Stimulated activated CD4-positive, alpha-beta T cell treated with anti-CD3 and anti-CD28 coated beads, Interleukin-1b, Interleukin-23, amount 100 ng/mL, for 24 hours (primary cell): ENCODE results near the gene TTC16.
A peak's percentile ranks its signal among the peaks of the same experiment; 100 is the strongest.

ENCODE experiments used
- DNase-seq, 4 experiments: peaks; one replicate each; pipeline ENCODE4 v3.0.0-alpha.2; 2020; ENCODE audit warnings: low read depth in 4 of 4, low spot score in 1 of 4

The TTC16 gene

GRCh38 chr9:127720865-127721227 is 5.0 kb downstream of the TTC16 start:
- no peak for DNase-seq

- DNase-seq: no peak
Observed at GRCh38 chr9:127721391-127721821, 5.5 kb downstream of the TTC16 start.

GRCh38 chr9:127722055-127722745 is 6.3 kb downstream of the TTC16 start:
- no peak for DNase-seq

GRCh38 chr9:127723013-127723412 is 7.1 kb downstream of the TTC16 start:
- DNase-seq: no peak

DNA sequence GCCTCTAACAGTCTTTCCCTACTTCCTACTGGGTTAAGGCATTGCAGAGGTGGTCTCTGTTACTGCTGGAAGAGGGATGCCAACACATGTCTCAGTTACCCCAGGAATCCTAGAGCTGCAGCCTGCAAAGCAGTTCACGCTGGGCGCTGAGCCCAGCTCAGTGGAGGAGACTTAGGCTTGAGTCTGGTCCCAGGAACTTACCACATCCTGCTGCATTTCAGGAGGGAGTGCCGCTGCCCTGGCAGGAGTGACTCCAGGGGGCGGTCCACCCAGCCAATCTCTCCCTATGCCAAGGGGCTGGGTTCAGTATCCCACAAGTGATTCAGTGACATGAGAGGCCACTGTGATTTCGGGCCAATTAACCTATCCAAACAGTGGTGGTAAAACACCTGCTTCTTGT is 7.6 kb downstream of the TTC16 start:
- no peak for DNase-seq

GRCh38 chr9:127724012-127724411 is 8.1 kb downstream of the TTC16 start:
- DNase-seq: no peak

GRCh38 chr9:127726871-127727270 is 11.0 kb downstream of the TTC16 start:
- DNase-seq: no peak

GRCh38 chr9:127728808-127729207 is 12.9 kb downstream of the TTC16 start:
- no peak for DNase-seq

- no peak for DNase-seq
Observed at GRCh38 chr9:127729522-127730256, 13.8 kb downstream of the TTC16 start.

DNA sequence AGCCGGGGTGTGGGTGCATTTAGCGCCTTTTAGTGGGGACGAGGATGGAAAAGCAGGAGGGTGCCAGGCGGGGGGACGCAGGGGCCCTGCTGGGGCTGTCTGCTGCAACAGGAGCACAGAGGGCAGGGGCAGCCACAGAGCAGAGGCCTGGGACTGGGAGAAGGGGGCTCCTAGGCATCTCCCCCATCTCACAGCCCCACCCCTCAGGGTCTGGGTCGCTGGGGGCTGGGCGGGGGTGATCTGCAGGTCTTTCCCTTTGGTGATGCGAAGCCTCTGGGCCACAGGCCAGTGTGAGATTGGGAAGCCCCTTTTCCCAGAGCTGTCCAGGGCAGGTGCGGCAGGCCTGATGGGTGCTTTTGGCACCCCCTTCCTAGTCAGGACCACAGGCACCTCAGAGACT is 14.4 kb downstream of the TTC16 start:
- no peak for DNase-seq

DNA sequence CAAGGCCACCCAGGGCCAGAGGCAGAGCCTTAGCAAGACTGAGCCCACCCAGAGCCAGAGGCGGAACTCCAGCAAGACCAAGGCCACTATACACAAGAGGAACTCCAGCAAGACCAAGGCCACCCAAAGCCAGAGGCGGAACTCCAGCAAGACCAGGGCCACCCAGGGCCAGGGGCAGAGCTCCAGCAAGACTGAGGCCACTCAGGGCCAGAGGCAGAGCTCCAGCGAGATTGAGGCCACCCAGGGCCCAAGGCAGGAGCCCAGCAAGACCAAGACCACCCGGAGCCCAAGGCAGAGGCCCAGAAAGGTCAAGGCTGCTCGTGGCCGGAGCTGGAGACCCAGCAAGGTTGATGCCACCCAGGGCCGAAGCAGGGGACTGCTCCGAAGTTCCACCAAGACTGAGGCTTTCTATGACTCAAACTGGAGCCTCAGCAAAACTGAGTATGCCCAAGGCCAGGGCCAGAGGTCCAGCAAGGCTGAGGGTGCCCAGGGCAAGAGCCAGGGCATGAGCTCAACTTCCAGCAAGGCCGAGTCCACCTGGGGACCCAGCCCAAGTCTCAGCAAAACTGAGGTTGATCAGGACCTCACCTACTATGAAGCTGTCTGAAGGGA is 15.0 kb downstream of the TTC16 start:
- no peak for DNase-seq

DNA sequence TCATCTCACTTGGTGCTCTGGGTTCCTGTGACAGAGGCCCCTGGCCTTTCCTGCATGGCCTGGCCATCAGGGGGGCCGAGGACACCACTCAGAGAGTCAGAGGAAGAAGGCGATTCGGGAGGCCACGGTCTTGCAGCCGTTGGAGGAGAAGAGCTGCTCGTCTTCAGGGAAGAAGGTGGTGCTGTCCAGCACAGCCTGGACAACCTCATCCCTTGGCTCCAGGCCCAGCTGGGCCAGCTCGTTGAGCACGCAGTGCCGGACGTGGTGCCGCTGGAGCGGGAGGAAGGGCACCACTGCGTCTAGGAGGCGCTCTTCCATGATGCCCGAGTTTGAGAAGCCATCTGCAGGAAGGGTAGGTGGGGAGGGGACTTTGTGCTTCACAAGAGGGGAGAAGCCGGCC is 16.1 kb downstream of the TTC16 start:
- no peak for DNase-seq

- no peak for DNase-seq
Observed at GRCh38 chr9:127732444-127732843, 16.6 kb downstream of the TTC16 start.

DNA sequence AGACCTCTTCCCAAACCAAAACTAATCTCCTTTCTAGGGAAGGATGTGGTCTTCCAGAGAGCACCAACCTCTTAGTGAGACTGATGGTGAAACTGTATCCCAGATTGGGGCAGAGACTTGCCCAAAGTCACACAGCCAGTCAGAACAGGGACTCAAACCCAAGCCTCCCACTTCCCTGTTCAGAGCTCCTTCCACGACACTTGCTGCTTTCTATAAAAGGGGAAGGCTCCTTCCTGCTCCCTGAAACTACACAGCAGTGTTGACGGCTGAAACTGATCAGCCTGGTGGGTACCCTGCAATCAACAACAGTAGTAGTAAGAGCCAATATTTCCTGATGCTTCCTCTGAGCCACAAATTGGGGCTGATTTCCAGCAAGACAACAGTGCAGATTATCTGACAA is 17.7 kb downstream of the TTC16 start:
- DNase-seq: no peak

DNA sequence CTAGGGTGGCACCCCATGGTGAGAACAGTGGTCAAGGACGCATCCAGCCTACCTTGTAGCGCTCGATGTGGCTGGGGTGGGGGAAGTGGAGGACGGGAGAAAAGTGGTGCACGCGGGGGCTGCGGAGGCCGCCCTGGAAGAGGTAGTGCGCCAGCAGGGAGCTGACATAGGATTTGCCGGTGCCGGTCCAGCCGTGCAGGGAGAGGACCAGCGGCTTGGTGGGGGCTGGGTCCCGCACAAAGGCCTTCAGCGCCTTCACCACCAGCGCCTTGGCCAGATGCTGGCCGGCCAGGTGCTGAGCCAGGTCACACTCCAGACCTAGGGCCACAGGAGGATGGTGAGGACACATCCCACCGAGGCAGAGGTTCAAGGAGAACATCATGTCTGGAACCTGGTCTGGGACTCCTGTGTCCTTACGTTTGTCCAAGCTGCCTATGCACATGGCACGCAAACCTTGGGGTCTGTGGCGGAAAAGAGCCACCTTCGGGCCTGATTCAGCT is 18.4 kb downstream of the TTC16 start:
- peak in 1 of 4 experiments; percentile 76 for DNase-seq

DNA sequence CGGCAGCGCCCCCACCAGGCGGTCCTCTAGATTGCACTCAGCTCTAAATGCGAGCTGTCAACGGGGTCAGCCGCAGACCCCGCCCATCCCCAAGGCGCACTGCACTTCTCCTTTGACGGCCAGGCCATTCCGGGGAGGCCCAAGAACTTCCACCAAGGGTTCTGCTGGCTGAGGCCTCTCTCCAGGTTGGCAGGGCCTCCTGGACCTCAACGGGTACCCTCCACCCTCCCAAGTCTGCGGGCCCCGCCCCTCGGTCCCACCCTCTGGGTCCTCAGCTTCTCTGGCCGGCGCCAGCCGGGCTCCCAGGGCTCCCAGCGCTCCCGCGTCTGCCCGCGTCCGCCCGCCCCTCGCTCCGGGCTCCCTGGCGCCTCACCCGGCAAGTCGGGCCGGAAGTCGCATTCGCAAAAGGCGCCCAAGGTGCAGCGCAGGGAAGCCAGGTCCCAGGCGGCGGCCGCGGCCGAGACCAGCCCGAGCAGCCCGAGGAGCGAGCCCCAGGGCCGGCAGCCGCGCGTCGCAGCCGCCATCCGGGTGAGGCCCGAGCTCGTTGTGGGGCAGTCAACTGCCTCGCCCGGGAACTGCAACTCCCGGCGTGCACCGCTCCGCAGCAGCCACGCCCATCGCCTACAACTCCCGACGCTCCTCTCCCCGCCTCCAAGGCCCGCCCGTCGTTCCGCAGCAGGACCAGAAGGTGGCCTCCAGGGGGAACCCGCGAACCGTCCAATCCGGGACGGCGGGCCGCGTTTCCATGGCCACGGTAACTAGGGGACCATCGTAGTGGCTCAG is 19.1 kb downstream of the TTC16 start, which contains the start of gene TOR2A:
TSS of gene TOR2A (minus strand) at position 548 of the 783 bp plus-strand sequence. CDS start at position 524, 24 bp downstream.
- peak; percentile 96 to 98 (median 96) for DNase-seq

- DNase-seq: no peak
Observed at GRCh38 chr9:127735530-127736185, 19.8 kb downstream of the TTC16 start.

DNA sequence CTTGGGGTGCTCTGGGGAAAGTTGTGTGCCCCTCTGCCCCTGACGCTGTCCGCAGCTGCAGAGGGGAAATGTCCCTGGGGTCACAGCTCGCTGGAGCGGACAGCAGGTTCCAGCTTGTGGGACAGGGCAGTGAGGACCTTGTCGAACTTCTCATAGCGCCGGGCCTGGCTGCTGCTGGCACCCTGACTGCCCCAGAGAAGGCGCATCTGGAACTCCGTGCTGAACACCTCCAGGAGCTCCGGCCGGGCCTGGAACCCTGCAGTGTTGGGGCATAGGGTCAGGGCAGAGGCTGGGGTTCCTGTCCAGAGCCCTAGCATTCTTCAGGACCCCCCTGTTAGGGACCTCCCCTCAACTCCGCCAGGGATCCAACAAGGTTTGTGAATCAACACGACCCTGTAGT is 22.8 kb downstream of the TTC16 start:
- no peak for DNase-seq

- DNase-seq: no peak
Observed at GRCh38 chr9:127739614-127740330, 23.9 kb downstream of the TTC16 start.

DNA sequence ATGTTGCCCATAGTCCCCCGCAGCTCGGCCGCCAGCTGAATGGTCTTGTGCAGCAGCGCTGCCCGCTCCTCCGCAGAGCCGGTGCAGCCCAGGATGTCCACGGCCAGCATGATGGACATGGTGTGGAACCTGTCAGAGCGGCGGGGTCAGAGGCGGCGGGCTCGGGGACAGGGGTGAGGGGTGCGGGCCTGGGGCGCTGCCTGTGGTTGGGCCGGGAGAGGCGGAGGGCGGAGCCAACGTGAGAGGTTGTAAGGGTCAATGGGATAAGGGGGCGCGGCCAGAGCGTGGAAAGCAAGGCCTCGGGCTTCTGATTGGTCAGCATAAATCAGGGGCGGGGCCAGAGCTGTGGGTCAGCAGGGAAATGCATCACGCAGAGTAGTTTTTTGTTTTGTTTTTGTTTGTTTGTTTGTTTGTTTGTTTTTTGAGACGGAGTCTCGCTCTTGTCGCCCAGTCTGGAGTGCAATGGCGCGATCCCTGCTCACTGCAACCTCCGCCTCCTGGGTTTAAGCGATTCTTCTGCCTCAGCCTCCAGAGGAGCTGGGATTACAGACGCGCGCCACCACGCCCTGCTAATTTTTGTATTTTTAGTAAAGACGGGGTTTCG is 26.1 kb downstream of the TTC16 start:
- DNase-seq: no peak
